Neural progenitor cell (in vitro differentiated cells): Measurements from ENCODE around the gene CHTOP. TPM values are rescaled to one million over a fixed set of nuclear protein-coding genes. Genes with fewer than 3 reads are reported as not detected.

Experiments used
- DNase-seq: peaks from one replicate; pipeline ENCODE4 v3.0.0-alpha.2; 2016; ENCODE audit warnings: low spot score
- H2AFZ ChIP-seq: fragments of 200-600 bp; sonication (generic); replicated peaks from 2 replicates; pipeline ENCODE4 v1.6.1; 2016; ENCODE audit warnings: antibody characterized with exemption
- H3F3A ChIP-seq: fragments of 200-600 bp; sonication (generic); 2 replicates; pipeline ENCODE4 v1.6.1; 2016; ENCODE audit warnings: antibody characterized with exemption, low read depth
- H3K27ac ChIP-seq: fragments of 200-600 bp; sonication (generic); 2 replicates; pipeline ENCODE4 v1.5.1; 2016; ENCODE audit warnings: mild to moderate bottlenecking
- H3K27me3 ChIP-seq: fragments of 200-600 bp; sonication (generic); 2 replicates; pipeline ENCODE4 v1.6.1; 2016; ENCODE audit warnings: mild to moderate bottlenecking, moderate library complexity
- H3K36me3 ChIP-seq: fragments of 200-600 bp; sonication (generic); 2 replicates; pipeline ENCODE4 v1.5.1; 2016
- H3K4me1 ChIP-seq: fragments of 200-600 bp; sonication (generic); 2 replicates; pipeline ENCODE4 v1.6.1; 2016; ENCODE audit warnings: mixed run types
- H3K4me2 ChIP-seq: fragments of 200-600 bp; sonication (generic); 2 replicates; pipeline ENCODE4 v1.6.1; 2016
- H3K4me3 ChIP-seq: fragments of 200-600 bp; sonication (generic); 2 replicates; pipeline ENCODE4 v1.5.1; 2016
- H3K79me2 ChIP-seq: fragments of 200-600 bp; sonication (generic); 2 replicates; pipeline ENCODE4 v1.6.1; 2016; ENCODE audit warnings: low read depth
- H3K9ac ChIP-seq: fragments of 200-600 bp; sonication (generic); 2 replicates; pipeline ENCODE4 v1.6.1; 2016
- H3K9me3 ChIP-seq: fragments of 200-600 bp; sonication (generic); 2 replicates; pipeline ENCODE4 v1.5.1; 2016; ENCODE audit warnings: low read depth
- H4K20me1 ChIP-seq: fragments of 200-600 bp; sonication (generic); 2 replicates; pipeline ENCODE4 v1.6.1; 2016; ENCODE audit warnings: low read depth
- H3K27ac Mint-ChIP-seq: 3 replicates; pipeline ENCODE4 v1.8.0; 2021; ENCODE audit warnings: mixed read lengths
- H3K27me3 Mint-ChIP-seq: 2 replicates; pipeline ENCODE4 v1.8.0; 2022; ENCODE audit warnings: low read depth, mild to moderate bottlenecking, inconsistent platforms, moderate library complexity, mixed read lengths; ENCODE audit not compliant: insufficient read depth
- H3K36me3 Mint-ChIP-seq: 3 replicates; pipeline ENCODE4 v1.8.0; 2021; ENCODE audit warnings: mixed read lengths
- H3K4me1 Mint-ChIP-seq: 3 replicates; pipeline ENCODE4 v1.8.0; 2021; ENCODE audit warnings: mixed read lengths
- H3K4me3 Mint-ChIP-seq: 3 replicates; pipeline ENCODE4 v1.8.0; 2021; ENCODE audit warnings: mild to moderate bottlenecking, moderate library complexity, mixed read lengths
- H3K9me3 Mint-ChIP-seq: 3 replicates; pipeline ENCODE4 v1.8.0; 2020; ENCODE audit warnings: mixed read lengths
- CTCF ChIP-seq: fragments of 200-600 bp; sonication (generic); IDR thresholded peaks from 2 replicates; pipeline ENCODE4 v1.5.1; 2017; ENCODE audit warnings: antibody characterized with exemption, mild to moderate bottlenecking
- EZH2 ChIP-seq: fragments of 200-600 bp; sonication (generic); IDR thresholded peaks from 2 replicates; pipeline ENCODE4 v1.6.1; 2017; ENCODE audit warnings: antibody characterized with exemption, mild to moderate bottlenecking, moderate library complexity
- EZH2phosphoT487 ChIP-seq: fragments of 200-600 bp; sonication (generic); IDR thresholded peaks from 2 replicates; pipeline ENCODE4 v1.6.1; 2017; ENCODE audit warnings: antibody characterized with exemption
- total RNA-seq: library from RNA; depleted of rRNA; stranded (reverse); fragments of >200 nt; gene quantifications from 2 replicates; pipeline ENCODE4 v1.2.3, GENCODE V29; 2015; ENCODE audit warnings: low replicate concordance

Gene CHTOP
- total RNA-seq, 1 donor from 2014 or later: 96.1 TPM

- no peak overlapping the region for H3K4me2 ChIP-seq
- no peaks in the 10 kb centered on the region for H3K27me3 ChIP-seq
- no peak for DNase-seq
- H3K36me3 Mint-ChIP-seq: no peaks in the 10 kb centered on the region
- H3K27ac Mint-ChIP-seq: no peak overlapping the region
- H3K4me3 Mint-ChIP-seq: no peak overlapping the region
- H3F3A ChIP-seq: peaks cover 9% of the 10 kb centered on the region
- H3K9me3 ChIP-seq: no peaks in the 10 kb centered on the region
- H3K4me1 Mint-ChIP-seq: peaks cover 29% of the 10 kb centered on the region
- H3K27ac ChIP-seq: no peak overlapping the region
- H3K9ac ChIP-seq: no peak overlapping the region
- H4K20me1 ChIP-seq: no peaks in the 10 kb centered on the region
- H3K4me1 ChIP-seq: peaks cover 16% of the 10 kb centered on the region
- H3K27me3 Mint-ChIP-seq: peaks cover 2% of the 10 kb centered on the region
- no peaks in the 10 kb centered on the region for H3K36me3 ChIP-seq
- TF ChIP-seq EZH2phosphoT487: no peak
- TF ChIP-seq EZH2: no peak
- TF ChIP-seq CTCF: no peak
- H3K4me3 ChIP-seq: no peak overlapping the region
- no peaks in the 10 kb centered on the region for H3K79me2 ChIP-seq
- H2AFZ ChIP-seq: no peak overlapping the region
- no peaks in the 10 kb centered on the region for H3K9me3 Mint-ChIP-seq
Observed at GRCh38 chr1:153597206-153597605, 36.7 kb upstream of the CHTOP start.

- H3K9me3 ChIP-seq: no peaks in the 10 kb centered on the region
- Mint-ChIP-seq H3K4me1 (peaks cover 21% of the 10 kb centered on the region), H3K27ac (peak overlapping the region; percentile 84), H3K4me3 (no peak overlapping the region), H3K36me3 (no peaks in the 10 kb centered on the region), H3K27me3 (peaks cover 2% of the 10 kb centered on the region), H3K9me3 (no peaks in the 10 kb centered on the region)
- H3K36me3 ChIP-seq: no peaks in the 10 kb centered on the region
- H3K4me1 ChIP-seq: peaks cover 8% of the 10 kb centered on the region
- DNase-seq: no peak
- no peaks in the 10 kb centered on the region for H3K27me3 ChIP-seq
- H3K27ac ChIP-seq: peak overlapping the region; percentile 65
- peak overlapping the region; percentile 82 for H2AFZ ChIP-seq
- TF ChIP-seq CTCF (no peak), EZH2 (no peak), EZH2phosphoT487 (no peak)
- H3K4me2 ChIP-seq: no peak overlapping the region
- no peaks in the 10 kb centered on the region for H3F3A ChIP-seq
- no peak overlapping the region for H3K9ac ChIP-seq
- H3K4me3 ChIP-seq: no peak overlapping the region
- no peaks in the 10 kb centered on the region for H3K79me2 ChIP-seq
- H4K20me1 ChIP-seq: no peaks in the 10 kb centered on the region
Observed at GRCh38 chr1:153598309-153599172, 35.3 kb upstream of the CHTOP start.

- Mint-ChIP-seq H3K4me3 (no peak overlapping the region), H3K4me1 (peaks cover 15% of the 10 kb centered on the region), H3K9me3 (no peaks in the 10 kb centered on the region), H3K27me3 (peaks cover 2% of the 10 kb centered on the region), H3K27ac (no peak overlapping the region), H3K36me3 (no peaks in the 10 kb centered on the region)
- H3K27ac ChIP-seq: no peak overlapping the region
- no peaks in the 10 kb centered on the region for H3K36me3 ChIP-seq
- no peak overlapping the region for H2AFZ ChIP-seq
- H3K4me2 ChIP-seq: no peak overlapping the region
- no peaks in the 10 kb centered on the region for H3K9me3 ChIP-seq
- H3K9ac ChIP-seq: no peak overlapping the region
- H3F3A ChIP-seq: no peaks in the 10 kb centered on the region
- H4K20me1 ChIP-seq: no peaks in the 10 kb centered on the region
- TF ChIP-seq EZH2phosphoT487 (no peak), CTCF (no peak), EZH2 (no peak)
- H3K79me2 ChIP-seq: no peaks in the 10 kb centered on the region
- no peak overlapping the region for H3K4me3 ChIP-seq
- H3K27me3 ChIP-seq: no peaks in the 10 kb centered on the region
- peaks cover 8% of the 10 kb centered on the region for H3K4me1 ChIP-seq
- DNase-seq: no peak
Observed at GRCh38 chr1:153599847-153600246, 34.0 kb upstream of the CHTOP start.
